Cardiac fibroblast (primary cell): ENCODE results near the gene IQGAP1.
A peak's percentile ranks its signal among the peaks of the same experiment; 100 is the strongest.

Experiments
- DNase-seq, 2 donors: peaks; one replicate each; pipeline versions ENCODE4 v3.0.0 to v3.0.0-alpha.2; 2010; ENCODE audit warnings: low read depth in 2 of 2
- H3K4me3 ChIP-seq, 2 donors: replicated peaks in 1 of 2; 1 replicate in 1 of 2; 2 replicates in 1 of 2; pipeline ENCODE4 v1.5.1; 2011; ENCODE audit warnings: low read depth in 2 of 2, low read length in 2 of 2, mild to moderate bottlenecking in 2 of 2, moderate library complexity in 1 of 2
- TF ChIP-seq, protein P1 (sequence below): IDR thresholded peaks from one replicate; pipeline ENCODE4 v1.5.1; 2011; ENCODE audit warnings: low read depth, mild to moderate bottlenecking, low read length, inconsistent platforms

Gene IQGAP1

DNA sequence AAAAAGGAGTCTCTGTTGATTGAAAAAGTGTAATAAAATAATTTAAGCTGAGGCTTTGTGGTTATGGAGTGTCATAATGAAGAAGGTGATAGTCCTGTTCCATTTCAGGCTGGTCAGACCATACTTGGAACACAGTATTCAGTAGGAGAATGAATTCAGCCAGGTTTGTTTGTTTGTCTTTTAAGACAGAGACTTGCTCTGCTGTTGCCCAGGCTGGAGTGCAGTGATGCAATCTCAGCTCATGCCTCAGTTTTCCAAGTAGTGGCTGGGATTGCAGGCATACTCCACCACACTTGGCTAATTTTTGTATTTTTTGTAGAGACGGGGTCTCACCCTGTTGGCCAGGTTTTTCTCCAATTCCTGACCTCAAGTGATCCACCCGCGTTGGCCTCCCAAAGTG lies 33.5 kb downstream of the IQGAP1 start:
- DNase-seq: no peak
- no peak overlapping the region for H3K4me3 ChIP-seq
- TF ChIP-seq, protein P1, sequence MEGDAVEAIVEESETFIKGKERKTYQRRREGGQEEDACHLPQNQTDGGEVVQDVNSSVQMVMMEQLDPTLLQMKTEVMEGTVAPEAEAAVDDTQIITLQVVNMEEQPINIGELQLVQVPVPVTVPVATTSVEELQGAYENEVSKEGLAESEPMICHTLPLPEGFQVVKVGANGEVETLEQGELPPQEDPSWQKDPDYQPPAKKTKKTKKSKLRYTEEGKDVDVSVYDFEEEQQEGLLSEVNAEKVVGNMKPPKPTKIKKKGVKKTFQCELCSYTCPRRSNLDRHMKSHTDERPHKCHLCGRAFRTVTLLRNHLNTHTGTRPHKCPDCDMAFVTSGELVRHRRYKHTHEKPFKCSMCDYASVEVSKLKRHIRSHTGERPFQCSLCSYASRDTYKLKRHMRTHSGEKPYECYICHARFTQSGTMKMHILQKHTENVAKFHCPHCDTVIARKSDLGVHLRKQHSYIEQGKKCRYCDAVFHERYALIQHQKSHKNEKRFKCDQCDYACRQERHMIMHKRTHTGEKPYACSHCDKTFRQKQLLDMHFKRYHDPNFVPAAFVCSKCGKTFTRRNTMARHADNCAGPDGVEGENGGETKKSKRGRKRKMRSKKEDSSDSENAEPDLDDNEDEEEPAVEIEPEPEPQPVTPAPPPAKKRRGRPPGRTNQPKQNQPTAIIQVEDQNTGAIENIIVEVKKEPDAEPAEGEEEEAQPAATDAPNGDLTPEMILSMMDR: no peak

DNA sequence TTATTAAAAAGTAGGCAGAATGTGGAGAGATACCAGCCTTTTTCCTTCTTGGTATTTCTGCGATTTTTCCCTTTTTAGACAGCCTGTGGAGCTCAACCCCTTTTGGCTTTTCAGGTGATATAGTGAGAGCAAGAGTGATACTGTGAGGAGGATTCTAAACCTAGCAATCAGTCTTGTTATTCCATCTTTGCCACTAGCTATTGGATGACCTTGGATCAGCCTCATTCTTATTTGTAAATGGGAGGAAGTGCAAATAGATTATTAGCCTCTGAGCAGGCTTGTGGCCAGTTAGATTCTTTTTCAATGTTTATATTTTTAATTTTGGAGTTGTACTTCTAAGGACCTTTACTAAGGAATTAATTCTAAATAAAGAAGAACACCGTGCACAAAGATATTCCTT lies 34.0 kb downstream of the IQGAP1 start:
- no peak overlapping the region for H3K4me3 ChIP-seq
- TF ChIP-seq, protein P1: no peak
- no peak for DNase-seq

DNA sequence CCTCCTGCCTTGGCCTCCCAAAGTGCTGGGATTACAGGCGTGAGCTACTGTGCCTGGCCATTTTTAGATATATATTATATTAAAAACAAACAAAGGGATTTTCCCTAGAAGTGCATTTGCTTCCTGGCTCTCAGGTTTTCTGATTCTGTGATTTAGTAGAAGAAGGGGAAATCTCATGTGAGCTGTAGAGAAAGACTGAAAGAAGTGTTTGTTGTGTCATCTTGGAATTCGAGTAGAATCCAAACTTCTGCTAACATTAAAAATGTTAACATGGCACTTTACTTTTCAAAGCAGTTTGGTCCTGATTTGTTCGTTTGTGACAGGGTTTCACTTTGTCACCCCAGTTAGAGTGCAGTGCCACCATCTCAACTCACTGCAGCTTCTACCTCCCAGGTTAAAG lies 34.9 kb downstream of the IQGAP1 start:
- DNase-seq: no peak
- TF ChIP-seq, protein P1: no peak
- H3K4me3 ChIP-seq: no peak overlapping the region

DNA sequence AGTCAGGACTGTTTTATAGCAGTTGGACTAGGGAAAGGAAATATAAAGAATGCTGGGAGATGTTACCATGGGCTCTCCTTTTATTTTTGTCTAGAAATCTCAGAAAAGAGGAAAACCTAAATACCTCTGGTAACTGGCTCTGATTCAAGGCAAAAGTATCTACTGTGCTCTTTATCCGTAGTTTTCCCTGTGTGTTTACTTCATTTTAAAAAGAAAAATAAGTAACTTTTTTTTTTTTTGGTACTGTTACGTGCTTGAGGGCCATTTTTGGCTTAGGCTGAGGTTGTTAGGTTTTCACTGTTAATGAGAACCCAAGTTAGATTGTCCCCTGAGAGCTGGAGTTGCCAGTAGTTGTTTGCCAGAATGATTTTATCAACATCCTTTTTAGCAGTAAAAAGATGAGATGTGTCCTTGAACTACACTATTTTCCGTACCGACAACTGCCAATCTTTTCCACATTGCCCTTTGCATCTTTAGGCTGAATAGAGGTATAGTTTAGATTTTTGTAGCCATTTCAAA lies 35.8 kb downstream of the IQGAP1 start:
- TF ChIP-seq, protein P1: no peak
- DNase-seq: peak in 1 of 2 donors; percentile 44

DNA sequence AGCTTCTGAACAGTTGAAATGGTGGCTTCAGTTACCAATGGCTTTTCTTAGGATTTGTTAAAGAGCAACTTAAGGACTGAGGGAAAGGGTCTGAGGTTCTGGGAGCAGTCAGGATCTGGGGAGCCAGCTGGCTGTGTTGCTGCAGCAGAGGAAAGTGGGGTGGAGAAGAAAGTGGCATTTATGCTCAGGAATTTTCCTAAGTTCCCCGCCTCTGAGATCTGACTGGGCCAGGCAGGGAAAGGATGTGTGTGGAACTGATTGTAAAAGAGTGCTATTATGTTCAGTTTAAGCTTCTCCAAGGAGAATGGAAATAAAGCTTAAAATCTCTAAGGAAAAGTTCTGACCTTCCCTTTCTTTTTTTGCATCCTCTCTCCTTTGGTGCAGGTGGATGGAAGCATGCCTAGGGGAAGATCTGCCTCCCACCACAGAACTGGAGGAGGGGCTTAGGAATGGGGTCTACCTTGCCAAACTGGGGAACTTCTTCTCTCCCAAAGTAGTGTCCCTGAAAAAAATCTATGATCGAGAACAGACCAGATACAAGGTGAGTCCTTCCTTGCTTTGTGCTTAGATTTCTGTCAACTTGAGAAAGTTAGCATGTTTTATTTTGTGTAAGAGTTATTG lies 37.8 kb downstream of the IQGAP1 start:
- DNase-seq: peak in 1 of 2 donors; percentile 40
- TF ChIP-seq, protein P1: no peak
- H3K4me3 ChIP-seq: no peak overlapping the region

More for the DNA sequence above, 35.8 kb downstream of the IQGAP1 start:
- H3K4me3 ChIP-seq: no peak overlapping the region

DNA sequence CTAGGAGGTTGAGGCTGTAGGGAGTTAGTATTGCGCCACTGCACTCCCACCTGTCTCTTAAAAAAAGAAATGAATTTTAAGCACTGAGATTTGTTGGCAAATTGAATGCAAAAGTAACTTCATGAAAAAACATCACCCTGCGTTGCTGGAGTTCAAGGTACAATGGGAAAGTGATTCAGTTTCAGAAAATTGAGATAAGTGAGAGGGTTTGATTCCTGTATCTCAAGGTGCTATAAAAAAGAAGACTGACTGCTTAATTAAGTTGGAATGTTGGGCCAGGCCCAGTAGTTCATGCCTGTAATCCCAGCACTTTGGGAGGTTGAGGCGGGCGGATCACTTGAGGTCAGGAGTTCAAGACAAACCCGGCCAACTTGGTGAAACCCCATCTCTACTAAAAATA lies 39.1 kb downstream of the IQGAP1 start:
- H3K4me3 ChIP-seq: no peak overlapping the region
- DNase-seq: no peak
- TF ChIP-seq, protein P1: no peak

DNA sequence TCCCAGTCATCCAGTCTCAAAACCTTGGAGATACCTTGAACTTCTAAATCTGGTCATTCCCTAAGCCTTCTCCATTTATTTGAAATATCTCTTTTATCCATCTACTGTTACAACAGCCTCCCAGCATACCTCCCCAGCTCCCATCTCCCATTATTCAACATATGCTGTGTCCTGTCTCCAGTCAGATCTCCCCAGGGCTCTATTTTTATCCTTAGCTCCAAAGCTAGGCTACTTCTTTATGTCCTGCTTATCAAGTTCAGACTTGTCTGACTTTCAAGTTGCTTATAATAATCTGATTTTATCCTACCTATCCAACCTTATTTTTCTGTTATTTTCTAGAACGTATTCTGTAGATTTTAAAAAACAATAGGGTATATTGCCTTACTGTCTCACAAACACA lies 44.2 kb downstream of the IQGAP1 start:
- DNase-seq: no peak
- TF ChIP-seq, protein P1: no peak

More for the DNA sequence above, 44.2 kb downstream of the IQGAP1 start:
- no peak overlapping the region for H3K4me3 ChIP-seq
